Spleen (tissue), 11 donors: ENCODE data around the gene AK9. TPM values are rescaled to one million over a fixed set of nuclear protein-coding genes. Genes with fewer than 3 reads are reported as not detected.

Experiments used
- DNase-seq: peaks from one replicate; pipeline ENCODE4 v3.0.0-alpha.2; 2020
- H3K27ac ChIP-seq, 8 donors: fragments of 200-600 bp; sonication (generic) in 7 of 8; 1 replicate in 4 of 8; 2 replicates in 4 of 8; pipeline versions ENCODE4 v1.5.0 to v1.8.0; 2016 to 2021; ENCODE audit warnings: inconsistent platforms in 4 of 8, mild to moderate bottlenecking in 4 of 8, moderate library complexity in 1 of 8
- H3K27me3 ChIP-seq, 7 donors: fragments of 200-600 bp; sonication (generic) in 6 of 7; replicated peaks in 1 of 7; 1 replicate in 4 of 7; 2 replicates in 3 of 7; pipeline versions ENCODE4 v1.5.0 to v1.8.0; 2016 to 2021; ENCODE audit warnings: inconsistent platforms in 3 of 7, mild to moderate bottlenecking in 1 of 7
- H3K36me3 ChIP-seq, 6 donors: fragments of 200-600 bp; sonication (generic) in 5 of 6; 1 replicate in 4 of 6; 2 replicates in 2 of 6; pipeline versions ENCODE4 v1.5.0 to v1.8.0; 2016 to 2021; ENCODE audit warnings: inconsistent platforms in 2 of 6
- H3K4me1 ChIP-seq, 6 donors: fragments of 200-600 bp; sonication (generic) in 5 of 6; 1 replicate in 3 of 6; 2 replicates in 3 of 6; pipeline versions ENCODE4 v1.5.0 to v1.8.0; 2016 to 2021; ENCODE audit warnings: inconsistent platforms in 3 of 6
- H3K4me3 ChIP-seq, 8 donors: fragments of 200-600 bp; sonication (generic) in 7 of 8; 1 replicate in 4 of 8; 2 replicates in 4 of 8; pipeline versions ENCODE4 v1.5.0 to v1.8.0; 2016 to 2021; ENCODE audit warnings: inconsistent platforms in 4 of 8, mild to moderate bottlenecking in 4 of 8, moderate library complexity in 2 of 8
- H3K9me3 ChIP-seq, 8 donors: fragments of 200-600 bp; sonication (generic) in 7 of 8; 1 replicate in 4 of 8; 2 replicates in 4 of 8; pipeline versions ENCODE4 v1.5.0 to v1.8.0; 2016 to 2021; ENCODE audit warnings: inconsistent platforms in 4 of 8
- POLR2A ChIP-seq, 3 donors: fragments of 450-650 bp; IDR thresholded peaks; one replicate each; pipeline ENCODE4 v1.5.1; 2017; ENCODE audit warnings: antibody characterized with exemption in 3 of 3, mild to moderate bottlenecking in 1 of 3
- POLR2AphosphoS5 ChIP-seq, 3 donors: sonication (generic); formaldehyde crosslinking; IDR thresholded peaks; one replicate each; pipeline ENCODE4 v1.5.1; 2017; ENCODE audit warnings: antibody characterized with exemption in 3 of 3
- WGBS, 5 donors: extraction: QIAGEN DNeasy Blood & Tissue Kit in 3 of 5; methylation state at CpG; one replicate each; pipeline versions ENCODE4 v1.1.5 to v1.1.7; 2013 to 2018; 5-methylcytosine and 5-hydroxymethylcytosine counted together
- intact Hi-C: fragments of 100-400 bp; cut with DNase I; formaldehyde crosslinking; loops from one replicate; pipeline ENCODE4 v1.15.0; 2023; ENCODE audit warnings: low total_unique reads
- polyA plus RNA-seq, 3 donors: library from polyadenylated mRNA; stranded (reverse); fragments of 200-250 nt; gene quantifications; one replicate each; pipeline ENCODE4 v1.2.1, GENCODE V29; 2013
- total RNA-seq, 7 donors: library from RNA; depleted of rRNA in 3 of 7; stranded (reverse); fragments of >200 nt in 3 of 7; fragmentation: NEBNext Ultra II Directional in 4 of 7; extraction: Animal tissue kit (Norgen Biotek cat#: 25700) in 4 of 7; gene quantifications; one replicate each; pipeline versions ENCODE4 v1.1.0 to v1.2.1, GENCODE V29; 2016 to 2021
- TF ChIP-seq, protein P1 (sequence below), 11 experiments: fragments of 200-600 bp in 7 of 11; fragments of 450-650 bp in 4 of 11; sonication (generic) in 4 of 11; IDR thresholded peaks in 8 of 11; conservative IDR thresholded peaks in 3 of 11; 1 replicate in 7 of 11; 2 replicates in 4 of 11; pipeline versions ENCODE4 v1.4.0 to v1.8.0; 2016 to 2021; ENCODE audit warnings: antibody characterized with exemption in 11 of 11, inconsistent platforms in 4 of 11, mild to moderate bottlenecking in 1 of 11
- donor health status: healthy with polysubstance abuse.
- donor health status: DM: no; HTN: no; CAD: no; lungs with moderate emphysema.
- donor health status: DM: no; HTN: no; CAD: no.
- donor health status: Bipolar disorder and iron deficiency.
- donor health status: healthy.
- donor health status: DM: no; HTN: no; CAD: no.
- donor health status: DM: yes; HTN: yes; CAD: no.

AK9 gene
- total and polyA plus RNA-seq, 10 donors: 3.8 to 24.9 (median 11.5) TPM

DNA sequence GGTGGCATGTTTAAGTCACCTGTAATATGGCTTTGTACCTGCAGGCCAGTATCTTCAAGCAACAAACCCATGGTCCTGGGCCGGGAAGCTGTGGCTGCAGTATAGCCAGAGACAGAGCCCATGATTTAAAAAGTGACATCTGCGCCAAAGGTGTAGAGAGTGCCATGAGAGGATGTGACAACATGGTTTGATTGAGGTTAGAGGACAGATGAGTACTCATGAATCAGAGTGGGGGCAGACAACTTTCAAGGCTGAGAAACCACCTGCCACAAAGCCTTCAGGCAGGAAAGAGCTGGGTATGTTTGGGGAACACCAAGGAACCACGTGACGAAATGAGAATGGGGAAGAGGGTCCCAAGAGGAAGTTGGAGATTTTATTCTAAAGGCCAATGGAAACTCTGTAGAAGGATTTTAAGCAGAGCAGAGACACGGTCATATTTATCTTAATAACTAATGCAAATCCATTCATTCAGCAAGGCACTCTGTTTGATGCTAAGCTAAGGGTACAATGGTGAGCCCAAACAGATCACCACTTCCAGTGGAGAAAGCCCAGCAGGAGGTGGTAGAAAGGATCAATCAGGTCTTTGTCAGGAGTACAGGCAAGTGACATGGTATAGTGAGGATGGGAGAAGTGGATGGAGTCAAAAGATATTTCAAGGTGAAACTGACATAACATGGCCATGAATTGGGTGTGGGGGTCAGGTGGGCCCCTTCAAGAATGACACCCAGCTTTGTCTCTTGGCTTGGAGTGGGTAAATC, 232.0 kb downstream of the AK9 start:
- Histone ChIP-seq H3K4me3 (no peak overlapping the region), H3K4me1 (peaks cover 6 to 66% (median 52%) of the 10 kb centered on the region in 6 donors), H3K36me3 (peaks cover 0 to 34% (median 19%) of the 10 kb centered on the region in 6 donors), H3K9me3 (peaks cover 0 to 7% (median 2%) of the 10 kb centered on the region in 8 donors), H3K27ac (peak overlapping the region in 7 of 8 donors; percentile 29 to 100 (median 94)), H3K27me3 (no peaks in the 10 kb centered on the region)
- no peak for DNase-seq
- intact Hi-C loops: no loop called here
- 24 to 43% (median 35%) methylated on average over 5 of the region's 5 CpGs for WGBS, 5 donors
- peak in 1 of 3 donors; percentile 60 for TF ChIP-seq POLR2AphosphoS5 (IDR thresholded peaks at IDR 0.05)
- TF ChIP-seq, protein P1, sequence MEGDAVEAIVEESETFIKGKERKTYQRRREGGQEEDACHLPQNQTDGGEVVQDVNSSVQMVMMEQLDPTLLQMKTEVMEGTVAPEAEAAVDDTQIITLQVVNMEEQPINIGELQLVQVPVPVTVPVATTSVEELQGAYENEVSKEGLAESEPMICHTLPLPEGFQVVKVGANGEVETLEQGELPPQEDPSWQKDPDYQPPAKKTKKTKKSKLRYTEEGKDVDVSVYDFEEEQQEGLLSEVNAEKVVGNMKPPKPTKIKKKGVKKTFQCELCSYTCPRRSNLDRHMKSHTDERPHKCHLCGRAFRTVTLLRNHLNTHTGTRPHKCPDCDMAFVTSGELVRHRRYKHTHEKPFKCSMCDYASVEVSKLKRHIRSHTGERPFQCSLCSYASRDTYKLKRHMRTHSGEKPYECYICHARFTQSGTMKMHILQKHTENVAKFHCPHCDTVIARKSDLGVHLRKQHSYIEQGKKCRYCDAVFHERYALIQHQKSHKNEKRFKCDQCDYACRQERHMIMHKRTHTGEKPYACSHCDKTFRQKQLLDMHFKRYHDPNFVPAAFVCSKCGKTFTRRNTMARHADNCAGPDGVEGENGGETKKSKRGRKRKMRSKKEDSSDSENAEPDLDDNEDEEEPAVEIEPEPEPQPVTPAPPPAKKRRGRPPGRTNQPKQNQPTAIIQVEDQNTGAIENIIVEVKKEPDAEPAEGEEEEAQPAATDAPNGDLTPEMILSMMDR (IDR thresholded peaks at IDR 0.05 in 8 of 11, conservative IDR thresholded peaks at IDR 0.05 in 3 of 11): no peak

DNA sequence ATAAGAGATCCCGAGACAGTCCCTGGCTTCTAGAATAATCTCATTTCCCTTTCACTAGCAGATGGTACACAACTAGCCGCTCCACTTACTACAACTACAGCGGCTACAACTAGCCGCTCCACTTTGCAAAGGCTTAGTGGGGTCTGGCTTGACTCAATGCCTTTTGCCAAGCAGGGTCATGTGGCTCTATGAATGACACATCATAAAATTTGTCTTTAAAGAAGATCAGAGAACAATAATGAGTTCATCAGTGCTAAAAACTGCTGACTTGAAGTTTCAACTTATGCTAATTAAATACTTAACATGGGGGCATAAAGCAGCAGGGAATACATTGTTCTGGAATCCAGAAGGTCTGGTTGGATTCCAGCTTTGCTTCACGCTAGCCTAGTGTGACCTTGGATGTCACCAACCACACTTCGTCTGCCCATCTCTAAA, 233.4 kb downstream of the AK9 start:
- Histone ChIP-seq H3K4me3 (no peak overlapping the region), H3K36me3 (peaks cover 0 to 34% (median 12%) of the 10 kb centered on the region in 6 donors), H3K27me3 (no peaks in the 10 kb centered on the region), H3K27ac (peak overlapping the region in 6 of 8 donors; percentile 2 to 100 (median 94)), H3K9me3 (peaks cover 0 to 7% (median 2%) of the 10 kb centered on the region in 8 donors), H3K4me1 (peaks cover 17 to 80% (median 65%) of the 10 kb centered on the region in 6 donors)
- no peak for DNase-seq
- TF ChIP-seq POLR2AphosphoS5 (IDR thresholded peaks at IDR 0.05) (no peak), POLR2A (IDR thresholded peaks at IDR 0.05) (no peak)
- TF ChIP-seq, protein P1 (IDR thresholded peaks at IDR 0.05 in 8 of 11, conservative IDR thresholded peaks at IDR 0.05 in 3 of 11): no peak
- WGBS, 5 donors: 76 to 86% (median 84%) methylated on average over 6 of the region's 6 CpGs
- intact Hi-C loops: no loop called here

- TF ChIP-seq POLR2A (IDR thresholded peaks at IDR 0.05) (no peak), POLR2AphosphoS5 (IDR thresholded peaks at IDR 0.05) (no peak)
- TF ChIP-seq, protein P1 (IDR thresholded peaks at IDR 0.05 in 8 of 11, conservative IDR thresholded peaks at IDR 0.05 in 3 of 11): no peak
- peaks cover 0 to 7% (median 2%) of the 10 kb centered on the region in 8 donors for H3K9me3 ChIP-seq
- peak overlapping the region in 6 of 8 donors; percentile 73 to 92 (median 76) for H3K4me3 ChIP-seq
- H3K4me1 ChIP-seq: peaks cover 17 to 86% (median 68%) of the 10 kb centered on the region in 6 donors
- DNase-seq: no peak
- H3K36me3 ChIP-seq: peaks cover 0 to 34% (median 9%) of the 10 kb centered on the region in 6 donors
- intact Hi-C loops: no loop called here
- 65 to 76% (median 70%) methylated on average over 16 of the region's 16 CpGs for WGBS, 5 donors
- peak overlapping the region in 7 of 8 donors; percentile 14 to 100 (median 95) for H3K27ac ChIP-seq
- no peaks in the 10 kb centered on the region for H3K27me3 ChIP-seq
Measured at GRCh38 chr6:109456710-109457561, 234.1 kb downstream of the AK9 start.
